ENCODE data around the gene LGALS3BP.
A peak's percentile ranks its signal among the peaks of the same experiment; 100 is the strongest.
"Not testable (repeated sequence)": the region's sequence is repeated elsewhere in the genome, so short reads cannot be mapped to it uniquely, and the experiment has no call there.

LGALS3BP gene

GRCh38 chr17:78945455-78945854, 34.3 kb downstream of the LGALS3BP start:
- H3K9me3 Mint-ChIP-seq; H3K36me3 Mint-ChIP-seq (ENCODE audit: low read depth); H3K4me3 Mint-ChIP-seq; H3K4me1 Mint-ChIP-seq (ENCODE audit: low read depth); H3K27me3 Mint-ChIP-seq; intact Hi-C loops (cut with micrococcal nuclease); H3K27ac Mint-ChIP-seq: not testable (repeated sequence)

- Mint-ChIP-seq H3K4me1 (ENCODE audit: low read depth) (peaks cover 10% of the 10 kb centered on the region), H3K36me3 (ENCODE audit: low read depth) (no peaks in the 10 kb centered on the region), H3K27me3 (peaks cover 6% of the 10 kb centered on the region), H3K4me3 (no peak overlapping the region), H3K27ac (no peak overlapping the region), H3K9me3 (peaks cover under 1% of the 10 kb centered on the region)
- intact Hi-C loops (cut with micrococcal nuclease), result no loop called here
Measured at GRCh38 chr17:78944956-78945355, 34.8 kb downstream of the LGALS3BP start.

- intact Hi-C loops (cut with micrococcal nuclease), result no loop called here
- Mint-ChIP-seq H3K27me3 (peaks cover 6% of the 10 kb centered on the region), H3K4me1 (ENCODE audit: low read depth) (peaks cover 10% of the 10 kb centered on the region), H3K4me3 (no peak overlapping the region), H3K9me3 (no peaks in the 10 kb centered on the region), H3K36me3 (ENCODE audit: low read depth) (no peaks in the 10 kb centered on the region), H3K27ac (no peak overlapping the region)
Measured at GRCh38 chr17:78944026-78944425, 35.7 kb downstream of the LGALS3BP start.

GRCh38 chr17:78940708-78941107, 39.0 kb downstream of the LGALS3BP start:
- Mint-ChIP-seq H3K36me3 (ENCODE audit: low read depth) (no peaks in the 10 kb centered on the region), H3K27me3 (peaks cover 5% of the 10 kb centered on the region), H3K27ac (no peak overlapping the region), H3K4me3 (no peak overlapping the region), H3K9me3 (no peaks in the 10 kb centered on the region), H3K4me1 (ENCODE audit: low read depth) (no peaks in the 10 kb centered on the region)
- intact Hi-C loops (cut with micrococcal nuclease), result no loop called here

- Mint-ChIP-seq H3K36me3 (ENCODE audit: low read depth) (no peaks in the 10 kb centered on the region), H3K9me3 (no peaks in the 10 kb centered on the region), H3K4me3 (no peak overlapping the region), H3K27ac (no peak overlapping the region), H3K27me3 (peaks cover 9% of the 10 kb centered on the region), H3K4me1 (ENCODE audit: low read depth) (no peaks in the 10 kb centered on the region)
- intact Hi-C loops (cut with micrococcal nuclease), result no loop called here
Measured at GRCh38 chr17:78940258-78940657, 39.5 kb downstream of the LGALS3BP start.

- Mint-ChIP-seq H3K27me3 (peaks cover 8% of the 10 kb centered on the region), H3K36me3 (ENCODE audit: low read depth) (no peaks in the 10 kb centered on the region), H3K27ac (no peak overlapping the region), H3K4me1 (ENCODE audit: low read depth) (peaks cover under 1% of the 10 kb centered on the region), H3K9me3 (no peaks in the 10 kb centered on the region), H3K4me3 (no peak overlapping the region)
- intact Hi-C loops (cut with micrococcal nuclease), result no loop called here
Measured at GRCh38 chr17:78939615-78940014, 40.1 kb downstream of the LGALS3BP start.

GRCh38 chr17:78937561-78937960, 42.2 kb downstream of the LGALS3BP start:
- intact Hi-C loops (cut with micrococcal nuclease), result no loop called here
- H3K9me3 Mint-ChIP-seq, result no peaks in the 10 kb centered on the region
- no peaks in the 10 kb centered on the region for H3K36me3 Mint-ChIP-seq (ENCODE audit: low read depth)
- H3K4me3 Mint-ChIP-seq, result no peak overlapping the region
- H3K4me1 Mint-ChIP-seq (ENCODE audit: low read depth), result peaks cover 21% of the 10 kb centered on the region
- H3K27ac Mint-ChIP-seq, result no peak overlapping the region
- peaks cover 5% of the 10 kb centered on the region for H3K27me3 Mint-ChIP-seq

- no peaks in the 10 kb centered on the region for H3K36me3 Mint-ChIP-seq (ENCODE audit: low read depth)
- no peak overlapping the region for H3K4me3 Mint-ChIP-seq
- H3K27ac Mint-ChIP-seq, result no peak overlapping the region
- peaks cover 5% of the 10 kb centered on the region for H3K27me3 Mint-ChIP-seq
- intact Hi-C loops (cut with micrococcal nuclease), result no loop called here
- no peaks in the 10 kb centered on the region for H3K9me3 Mint-ChIP-seq
- H3K4me1 Mint-ChIP-seq (ENCODE audit: low read depth), result peaks cover 21% of the 10 kb centered on the region
Measured at GRCh38 chr17:78935419-78936323, 44.1 kb downstream of the LGALS3BP start.

GRCh38 chr17:78934681-78935418, 44.9 kb downstream of the LGALS3BP start:
- H3K36me3 Mint-ChIP-seq (ENCODE audit: low read depth), result no peaks in the 10 kb centered on the region
- H3K9me3 Mint-ChIP-seq, result no peaks in the 10 kb centered on the region
- peaks cover 7% of the 10 kb centered on the region for H3K27me3 Mint-ChIP-seq
- no peak overlapping the region for H3K4me3 Mint-ChIP-seq
- peaks cover 21% of the 10 kb centered on the region for H3K4me1 Mint-ChIP-seq (ENCODE audit: low read depth)
- H3K27ac Mint-ChIP-seq, result no peak overlapping the region
- intact Hi-C loops (cut with micrococcal nuclease), result no loop called here

- no peaks in the 10 kb centered on the region for H3K36me3 Mint-ChIP-seq (ENCODE audit: low read depth)
- H3K9me3 Mint-ChIP-seq, result no peaks in the 10 kb centered on the region
- peaks cover 7% of the 10 kb centered on the region for H3K27me3 Mint-ChIP-seq
- peaks cover 21% of the 10 kb centered on the region for H3K4me1 Mint-ChIP-seq (ENCODE audit: low read depth)
- peak overlapping the region; percentile 12 for H3K27ac Mint-ChIP-seq
- intact Hi-C loops (cut with micrococcal nuclease), result no loop called here
- no peak overlapping the region for H3K4me3 Mint-ChIP-seq
Measured at GRCh38 chr17:78933959-78934568, 45.7 kb downstream of the LGALS3BP start.

- intact Hi-C loops (cut with micrococcal nuclease), result no loop called here
- H3K27me3 Mint-ChIP-seq, result peaks cover 8% of the 10 kb centered on the region
- H3K27ac Mint-ChIP-seq, result peak overlapping the region; percentile 12
- H3K36me3 Mint-ChIP-seq (ENCODE audit: low read depth), result no peaks in the 10 kb centered on the region
- H3K4me1 Mint-ChIP-seq (ENCODE audit: low read depth), result peaks cover 21% of the 10 kb centered on the region
- no peak overlapping the region for H3K4me3 Mint-ChIP-seq
- no peaks in the 10 kb centered on the region for H3K9me3 Mint-ChIP-seq
Measured at GRCh38 chr17:78933025-78933958, 46.4 kb downstream of the LGALS3BP start.

- H3K27ac Mint-ChIP-seq, result peak overlapping the region; percentile 23
- H3K27me3 Mint-ChIP-seq, result peaks cover 7% of the 10 kb centered on the region
- no peaks in the 10 kb centered on the region for H3K36me3 Mint-ChIP-seq (ENCODE audit: low read depth)
- H3K4me1 Mint-ChIP-seq (ENCODE audit: low read depth), result peaks cover 26% of the 10 kb centered on the region
- no peaks in the 10 kb centered on the region for H3K9me3 Mint-ChIP-seq
- intact Hi-C loops (cut with micrococcal nuclease), result no loop called here
- H3K4me3 Mint-ChIP-seq, result no peak overlapping the region
Measured at GRCh38 chr17:78929908-78930775, 49.6 kb downstream of the LGALS3BP start.

Data from dendritic cell treated with granulocyte-macrophage colony-stimulating factor and Interleukin-4, amounts not matched to agents 40 ng/mL and 50 ng/mL, for 4 days (primary cell).